K562 (cell line): ENCODE results near the gene MEA1. TPM values are rescaled to one million over a fixed set of nuclear protein-coding genes. Genes with fewer than 3 reads are reported as not detected.

Experiments
- ASH1L ChIP-seq: fragments of 450-650 bp; IDR thresholded peaks from 2 replicates; pipeline ENCODE4 v1.6.1; 2018; ENCODE audit warnings: borderline replicate concordance, mild to moderate bottlenecking, low read depth; ENCODE audit not compliant: partially characterized antibody
- BHLHE40 ChIP-seq: IDR thresholded peaks from 2 replicates; pipeline ENCODE4 v1.6.1; 2011; ENCODE audit warnings: low read length, improper control_type of control experiment
- CBX5 ChIP-seq: IDR thresholded peaks from 2 replicates; pipeline ENCODE4 v1.6.1; 2014; ENCODE audit warnings: low read depth, borderline replicate concordance
- EP400 ChIP-seq: fragments of 450-650 bp; IDR thresholded peaks from 2 replicates; pipeline ENCODE4 v1.6.1; 2017; ENCODE audit warnings: antibody characterized with exemption, mild to moderate bottlenecking, moderate library complexity
- HIVEP1 ChIP-seq: fragments of 250-450 bp; sonication (Bioruptor Pico); IDR thresholded peaks from 2 replicates; pipeline ENCODE4 v1.4.0; 2020; ENCODE audit warnings: mild to moderate bottlenecking
- KLF10 ChIP-seq: fragments of 250-450 bp; sonication (Bioruptor Pico); IDR thresholded peaks from 2 replicates; pipeline ENCODE4 v1.6.1; 2021; ENCODE audit warnings: matching md5 sums
- PHF20 ChIP-seq: fragments of 450-650 bp; IDR thresholded peaks from 2 replicates; pipeline ENCODE4 v1.6.1; 2018; ENCODE audit not compliant: partially characterized antibody
- POU5F1 ChIP-seq: fragments of 150-350 bp; IDR thresholded peaks from 2 replicates; pipeline ENCODE4 v1.6.1; 2014; ENCODE audit warnings: borderline replicate concordance, low read length, low read depth, mild to moderate bottlenecking; ENCODE audit not compliant: partially characterized antibody
- PTTG1 ChIP-seq: fragments of 450-650 bp; IDR thresholded peaks from 2 replicates; pipeline ENCODE4 v1.6.1; 2016; ENCODE audit warnings: low read depth, mild to moderate bottlenecking, missing genetic modification characterization, missing compliant biosample characterization
- RBBP5 ChIP-seq: fragments of 200-600 bp; sonication (generic); IDR thresholded peaks from 2 replicates; pipeline ENCODE4 v1.6.1; 2012; ENCODE audit warnings: borderline replicate concordance, mild to moderate bottlenecking, low read length, control low read depth, inconsistent platforms; ENCODE audit not compliant: insufficient read depth, poor library complexity, severe bottlenecking
- SP2 ChIP-seq: IDR thresholded peaks from 2 replicates; pipeline ENCODE4 v1.6.1; 2011; ENCODE audit warnings: mild to moderate bottlenecking, low read depth, low read length, moderate library complexity; ENCODE audit not compliant: poor library complexity, severe bottlenecking; ENCODE audit errors: extremely low read depth
- ZFX ChIP-seq: sonication (generic); formaldehyde crosslinking; IDR thresholded peaks from 2 replicates; pipeline ENCODE4 v1.8.0; 2022; ENCODE audit warnings: mild to moderate bottlenecking, missing genetic modification reagents, moderate library complexity
- ZNF197 ChIP-seq: fragments of 200-800 bp; sonication (Bioruptor generic); IDR thresholded peaks from 2 replicates; pipeline ENCODE4 v1.6.1; 2016; ENCODE audit warnings: low read depth, missing genetic modification characterization, missing compliant biosample characterization
- ZNF644 ChIP-seq: fragments of 200-800 bp; sonication (Bioruptor generic); IDR thresholded peaks from 2 replicates; pipeline ENCODE4 v1.6.1; 2016; ENCODE audit warnings: low read depth, missing genetic modification characterization, missing compliant biosample characterization
- ZNF766 ChIP-seq: fragments of 200-800 bp; sonication (Bioruptor generic); conservative IDR thresholded peaks from 2 replicates; pipeline ENCODE4 v1.6.1; 2016; ENCODE audit warnings: missing genetic modification characterization, missing compliant biosample characterization
- polyA plus RNA-seq, 8 experiments: library from polyadenylated mRNA; depleted of rRNA in 4 of 8; stranded (reverse) in 5 of 8; unstranded in 3 of 8; fragments of >200 nt; fragmentation: Nextera tagmentation in 2 of 8; fragmentation: Illumina TruSeq in 1 of 8; extraction: Ambion mirVana in 2 of 8; extraction: Trizol in 1 of 8; gene quantifications; 2 replicates each; pipeline versions ENCODE4 v1.2.1 to v1.2.3, GENCODE V29; 2011 to 2014; ENCODE audit warnings: inconsistent platforms in 1 of 8, missing spikeins in 1 of 8
- total RNA-seq, 7 experiments: library from RNA; depleted of rRNA in 6 of 7; stranded (reverse); fragments of >200 nt in 6 of 7; fragmentation: Illumina TruSeq in 2 of 7; extraction: Trizol in 2 of 7; gene quantifications; 2 replicates each; pipeline versions ENCODE4 v1.2.1 to v1.2.3, GENCODE V29; 2011 to 2021; ENCODE audit warnings: low replicate concordance in 1 of 7
- TF ChIP-seq, protein P1 (sequence below): fragments of 450-650 bp; formaldehyde crosslinking; IDR thresholded peaks from 2 replicates; pipeline ENCODE4 v1.4.0; 2020; ENCODE audit warnings: mild to moderate bottlenecking
- TF ChIP-seq, protein P2 (sequence below): sonication (generic); IDR thresholded peaks from 2 replicates; pipeline ENCODE4 v1.6.1; 2016
- TF ChIP-seq, protein P3 (sequence below), 2 experiments: fragments of 450-650 bp; IDR thresholded peaks; 2 replicates each; pipeline ENCODE4 v1.6.1; 2016; ENCODE audit warnings: mild to moderate bottlenecking in 2 of 2, borderline replicate concordance in 1 of 2, low read depth in 1 of 2, moderate library complexity in 1 of 2

Gene MEA1
- total and polyA plus RNA-seq, 9 of the 15 experiments (the other 6 are each of a cell fraction or from before 2014, with no cell fraction given) = 86.8 to 210 (median 152) TPM

DNA sequence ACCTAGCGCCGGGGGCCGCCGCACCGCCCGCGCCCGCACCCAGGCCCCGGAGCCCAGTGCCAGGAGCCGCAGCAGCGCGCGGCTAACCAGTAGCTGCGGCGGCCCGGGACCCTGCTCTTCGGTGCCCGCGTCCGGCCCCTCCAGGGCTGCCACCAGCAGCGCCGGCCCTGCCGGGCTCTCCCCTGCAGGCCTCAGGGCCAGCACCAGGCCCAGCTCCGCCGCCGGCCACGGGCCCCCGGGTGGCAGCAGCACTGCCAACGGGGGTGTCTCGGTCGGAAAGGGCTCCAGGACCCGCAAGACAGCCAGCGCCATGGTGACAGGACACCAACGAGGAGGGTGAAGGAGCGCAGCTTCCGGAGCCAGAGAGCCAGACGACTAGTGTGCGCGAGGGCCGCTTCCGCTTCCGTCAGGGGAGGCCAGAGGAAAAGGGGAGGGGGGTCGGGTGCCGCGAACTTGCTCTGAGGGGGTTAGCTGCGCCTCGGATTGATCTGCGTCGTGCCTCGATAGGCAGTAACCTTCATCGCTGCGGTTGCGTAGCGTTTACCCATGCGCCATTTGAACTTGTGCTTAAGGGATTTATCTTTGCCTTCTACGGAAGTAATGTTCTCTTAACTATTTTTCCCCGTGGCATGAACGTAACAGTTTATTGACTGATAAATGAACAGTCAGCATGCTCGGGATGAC lies 34.8 kb downstream of the MEA1 start, which contains the start of gene PEX6 (continued):
- TF ChIP-seq BHLHE40 (peak; percentile 64), ASH1L (peak; percentile 11), ZFX (CRISPR knock-in tag) (peak; percentile 94), SP2 (peak; percentile 21), PHF20 (peak; percentile 61), ZNF197 (CRISPR knock-in tag) (no peak), POU5F1 (no peak), CBX5 (no peak), HIVEP1 (no peak), KLF10 (CRISPR knock-in tag) (no peak), PTTG1 (tag) (no peak), ZNF644 (tag) (peak; percentile 53; the same call in 1 of the 2 replicates), EP400 (peak; percentile 89), ZNF766 (CRISPR knock-in tag) (peak; percentile 73; the same call in 1 of the 2 replicates), RBBP5 (peak; percentile 87)
- TF ChIP-seq, protein P1, sequence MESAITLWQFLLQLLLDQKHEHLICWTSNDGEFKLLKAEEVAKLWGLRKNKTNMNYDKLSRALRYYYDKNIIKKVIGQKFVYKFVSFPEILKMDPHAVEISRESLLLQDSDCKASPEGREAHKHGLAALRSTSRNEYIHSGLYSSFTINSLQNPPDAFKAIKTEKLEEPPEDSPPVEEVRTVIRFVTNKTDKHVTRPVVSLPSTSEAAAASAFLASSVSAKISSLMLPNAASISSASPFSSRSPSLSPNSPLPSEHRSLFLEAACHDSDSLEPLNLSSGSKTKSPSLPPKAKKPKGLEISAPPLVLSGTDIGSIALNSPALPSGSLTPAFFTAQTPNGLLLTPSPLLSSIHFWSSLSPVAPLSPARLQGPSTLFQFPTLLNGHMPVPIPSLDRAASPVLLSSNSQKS (CRISPR knock-in tag) = no peak
- TF ChIP-seq, protein P2, sequence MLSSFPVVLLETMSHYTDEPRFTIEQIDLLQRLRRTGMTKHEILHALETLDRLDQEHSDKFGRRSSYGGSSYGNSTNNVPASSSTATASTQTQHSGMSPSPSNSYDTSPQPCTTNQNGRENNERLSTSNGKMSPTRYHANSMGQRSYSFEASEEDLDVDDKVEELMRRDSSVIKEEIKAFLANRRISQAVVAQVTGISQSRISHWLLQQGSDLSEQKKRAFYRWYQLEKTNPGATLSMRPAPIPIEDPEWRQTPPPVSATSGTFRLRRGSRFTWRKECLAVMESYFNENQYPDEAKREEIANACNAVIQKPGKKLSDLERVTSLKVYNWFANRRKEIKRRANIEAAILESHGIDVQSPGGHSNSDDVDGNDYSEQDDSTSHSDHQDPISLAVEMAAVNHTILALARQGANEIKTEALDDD = peak; percentile 79
- TF ChIP-seq, protein P3, sequence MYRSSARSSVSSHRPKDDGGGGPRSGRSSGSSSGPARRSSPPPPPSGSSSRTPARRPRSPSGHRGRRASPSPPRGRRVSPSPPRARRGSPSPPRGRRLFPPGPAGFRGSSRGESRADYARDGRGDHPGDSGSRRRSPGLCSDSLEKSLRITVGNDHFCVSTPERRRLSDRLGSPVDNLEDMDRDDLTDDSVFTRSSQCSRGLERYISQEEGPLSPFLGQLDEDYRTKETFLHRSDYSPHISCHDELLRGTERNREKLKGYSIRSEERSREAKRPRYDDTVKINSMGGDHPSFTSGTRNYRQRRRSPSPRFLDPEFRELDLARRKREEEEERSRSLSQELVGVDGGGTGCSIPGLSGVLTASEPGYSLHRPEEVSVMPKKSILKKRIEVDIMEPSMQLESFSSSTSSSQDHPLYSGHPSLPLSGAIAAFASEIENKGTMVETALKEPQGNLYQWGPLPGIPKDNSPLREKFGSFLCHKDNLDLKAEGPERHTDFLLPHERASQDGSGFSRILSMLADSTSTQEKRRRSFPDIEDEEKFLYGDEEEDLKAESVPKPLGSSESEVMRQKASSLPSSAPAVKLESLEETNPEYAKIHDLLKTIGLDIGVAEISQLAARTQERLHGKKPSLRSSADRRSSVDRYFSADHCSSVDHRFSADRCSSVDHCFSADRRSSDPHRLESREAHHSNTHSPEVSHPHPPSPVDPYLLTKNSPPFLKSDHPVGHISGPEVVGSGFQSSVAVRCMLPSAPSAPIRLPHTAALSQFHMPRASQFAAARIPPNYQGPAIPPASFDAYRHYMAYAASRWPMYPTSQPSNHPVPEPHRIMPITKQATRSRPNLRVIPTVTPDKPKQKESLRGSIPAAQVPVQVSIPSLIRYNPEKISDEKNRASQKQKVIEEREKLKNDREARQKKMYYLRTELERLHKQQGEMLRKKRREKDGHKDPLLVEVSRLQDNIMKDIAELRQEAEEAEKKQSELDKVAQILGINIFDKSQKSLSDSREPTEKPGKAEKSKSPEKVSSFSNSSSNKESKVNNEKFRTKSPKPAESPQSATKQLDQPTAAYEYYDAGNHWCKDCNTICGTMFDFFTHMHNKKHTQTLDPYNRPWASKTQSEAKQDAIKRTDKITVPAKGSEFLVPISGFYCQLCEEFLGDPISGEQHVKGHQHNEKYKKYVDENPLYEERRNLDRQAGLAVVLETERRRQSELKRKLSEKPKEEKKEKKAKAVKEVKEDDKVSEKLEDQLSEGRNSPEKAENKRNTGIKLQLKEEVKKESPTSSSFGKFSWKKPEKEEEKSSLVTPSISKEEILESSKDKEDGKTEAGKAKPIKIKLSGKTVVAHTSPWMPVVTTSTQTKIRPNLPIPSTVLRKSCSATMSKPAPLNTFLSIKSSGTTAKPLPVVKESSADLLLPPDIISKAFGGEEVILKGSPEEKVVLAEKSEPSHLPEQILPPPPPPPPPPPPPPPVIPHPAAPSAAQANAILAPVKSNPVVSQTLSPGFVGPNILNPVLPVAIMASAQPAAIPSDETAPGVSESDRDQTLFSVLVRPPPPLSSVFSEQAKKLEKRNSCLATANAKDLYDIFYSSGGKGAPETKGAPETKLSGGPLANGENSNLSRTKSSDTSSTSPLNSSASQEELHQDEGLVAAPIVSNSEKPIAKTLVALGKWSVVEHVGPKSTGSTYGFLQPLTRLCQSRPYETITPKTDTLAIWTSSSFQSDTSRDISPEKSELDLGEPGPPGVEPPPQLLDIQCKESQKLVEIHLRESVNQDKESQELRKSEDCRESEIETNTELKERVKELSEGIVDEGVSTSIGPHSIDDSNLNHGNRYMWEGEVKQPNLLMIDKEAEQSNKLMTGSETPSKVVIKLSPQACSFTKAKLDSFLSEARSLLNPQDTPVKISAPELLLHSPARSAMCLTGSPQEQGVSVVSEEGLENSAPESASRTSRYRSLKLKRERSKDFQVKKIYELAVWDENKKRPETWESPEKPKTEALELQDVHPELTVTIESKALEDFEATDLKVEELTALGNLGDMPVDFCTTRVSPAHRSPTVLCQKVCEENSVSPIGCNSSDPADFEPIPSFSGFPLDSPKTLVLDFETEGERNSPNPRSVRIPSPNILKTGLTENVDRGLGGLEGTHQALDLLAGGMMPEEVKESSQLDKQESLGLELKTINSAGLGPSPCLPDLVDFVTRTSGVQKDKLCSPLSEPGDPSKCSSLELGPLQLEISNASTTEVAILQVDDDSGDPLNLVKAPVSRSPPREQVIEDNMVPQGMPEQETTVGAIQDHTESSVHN (IDR thresholded peaks at IDR 0.05; ENCODE audit: borderline replicate concordance in 1 of 2, low read depth in 1 of 2) = no peak
